Measurements from ENCODE around the gene TMEM196.
"Not testable (repeated sequence)": the region's sequence is repeated elsewhere in the genome, so short reads cannot be mapped to it uniquely, and the experiment has no call there.

TMEM196 gene

GRCh38 chr7:19705663-19706062, 67.8 kb downstream of the TMEM196 start:
- no peak for DNase-seq

GRCh38 chr7:19701471-19701870, 71.9 kb downstream of the TMEM196 start:
- DNase-seq, result no peak

GRCh38 chr7:19700936-19701335, 72.5 kb downstream of the TMEM196 start:
- DNase-seq, result no peak

- DNase-seq, result no peak
Observed at GRCh38 chr7:19698331-19698730, 75.1 kb downstream of the TMEM196 start.

- DNase-seq, result no peak
Observed at GRCh38 chr7:19696926-19697325, 76.5 kb downstream of the TMEM196 start.

GRCh38 chr7:19692111-19692828, 81.1 kb downstream of the TMEM196 start:
- no peak for DNase-seq

- no peak for DNase-seq
Observed at GRCh38 chr7:19690736-19691135, 82.7 kb downstream of the TMEM196 start.

GRCh38 chr7:19689130-19689529, 84.3 kb downstream of the TMEM196 start:
- DNase-seq, result not testable (repeated sequence)

GRCh38 chr7:19681596-19681995, 91.8 kb downstream of the TMEM196 start:
- no peak for DNase-seq

GRCh38 chr7:19677180-19677579, 96.2 kb downstream of the TMEM196 start:
- DNase-seq, result no peak

GRCh38 chr7:19675816-19676215, 97.6 kb downstream of the TMEM196 start:
- DNase-seq, result no peak

GRCh38 chr7:19674266-19674960, 99.0 kb downstream of the TMEM196 start:
- DNase-seq, result no peak

- no peak for DNase-seq
Observed at GRCh38 chr7:19670806-19671205, 102.6 kb downstream of the TMEM196 start.
